GM21367 (cell line): ENCODE results near the gene MRGPRE.

ENCODE experiments used
- ATAC-seq: cut with Tn5 transposase; IDR thresholded peaks from one replicate; pipeline ENCODE4 v1.9.1; 2021; ENCODE audit not compliant: unreplicated experiment

The MRGPRE gene

DNA sequence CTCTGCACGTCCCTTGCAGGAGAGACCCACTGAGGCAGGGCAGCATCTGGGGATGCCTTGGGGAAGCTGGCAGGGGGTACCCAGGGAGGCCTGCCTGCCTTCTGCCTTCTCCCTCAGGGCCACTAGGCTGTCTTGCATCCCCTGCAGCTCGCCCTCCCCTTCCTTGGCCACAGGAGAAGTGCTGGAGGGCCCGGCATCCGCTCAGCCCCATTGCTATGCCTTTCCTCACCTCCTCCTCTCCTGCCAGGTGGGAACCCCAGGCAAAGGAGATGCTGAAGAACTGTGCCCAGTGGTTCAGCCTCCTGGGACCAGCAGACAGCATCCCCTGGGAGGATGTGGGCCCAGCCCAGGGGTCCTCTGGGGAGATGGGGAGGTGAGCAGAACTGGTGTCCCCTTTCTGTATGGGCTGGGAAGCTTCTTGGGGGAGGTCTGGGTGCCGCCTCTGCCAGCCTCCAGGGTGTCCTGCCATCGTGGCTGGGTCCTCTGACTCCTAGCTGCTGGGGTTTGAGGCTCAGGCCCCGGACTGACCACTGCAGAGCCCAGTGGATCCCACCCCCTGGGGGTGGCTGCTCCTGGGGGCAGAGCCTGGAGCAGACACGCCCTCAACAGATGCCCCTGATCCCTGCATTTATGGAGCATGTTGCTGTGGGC is 34.2 kb downstream of the MRGPRE start:
- no peak for ATAC-seq

DNA sequence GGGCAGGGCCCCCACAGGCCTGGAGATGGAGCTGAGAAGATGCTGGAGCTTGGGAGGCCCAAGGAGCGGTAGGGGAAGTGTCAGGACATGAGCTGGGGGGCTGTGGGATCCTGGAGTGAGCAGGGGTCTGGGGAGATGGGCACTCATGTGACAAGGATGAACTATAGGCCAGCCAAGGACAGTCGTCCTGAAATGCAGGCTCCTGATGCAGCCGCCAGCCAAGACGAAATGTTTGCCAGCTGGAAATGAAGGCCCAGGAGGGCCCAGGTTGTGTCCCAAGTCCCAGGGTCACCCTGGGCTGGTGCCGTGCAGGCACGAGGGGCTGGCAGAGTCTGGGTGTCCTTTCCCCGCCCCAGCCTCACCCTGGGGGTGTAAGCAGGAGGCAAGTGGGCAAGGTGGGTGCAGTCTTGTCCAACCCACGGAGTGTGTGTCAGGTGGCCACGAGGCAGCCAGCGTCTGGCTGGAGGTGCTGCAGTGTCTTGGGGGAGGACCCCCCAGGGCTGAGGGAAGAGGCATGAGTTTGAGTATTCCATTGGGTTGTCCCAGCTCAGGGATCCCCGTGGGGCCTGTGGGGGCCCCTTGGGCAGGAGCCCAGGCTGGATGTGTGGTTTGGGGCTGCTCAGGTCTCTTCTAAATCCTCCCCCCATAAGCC is 35.0 kb downstream of the MRGPRE start:
- no peak for ATAC-seq

DNA sequence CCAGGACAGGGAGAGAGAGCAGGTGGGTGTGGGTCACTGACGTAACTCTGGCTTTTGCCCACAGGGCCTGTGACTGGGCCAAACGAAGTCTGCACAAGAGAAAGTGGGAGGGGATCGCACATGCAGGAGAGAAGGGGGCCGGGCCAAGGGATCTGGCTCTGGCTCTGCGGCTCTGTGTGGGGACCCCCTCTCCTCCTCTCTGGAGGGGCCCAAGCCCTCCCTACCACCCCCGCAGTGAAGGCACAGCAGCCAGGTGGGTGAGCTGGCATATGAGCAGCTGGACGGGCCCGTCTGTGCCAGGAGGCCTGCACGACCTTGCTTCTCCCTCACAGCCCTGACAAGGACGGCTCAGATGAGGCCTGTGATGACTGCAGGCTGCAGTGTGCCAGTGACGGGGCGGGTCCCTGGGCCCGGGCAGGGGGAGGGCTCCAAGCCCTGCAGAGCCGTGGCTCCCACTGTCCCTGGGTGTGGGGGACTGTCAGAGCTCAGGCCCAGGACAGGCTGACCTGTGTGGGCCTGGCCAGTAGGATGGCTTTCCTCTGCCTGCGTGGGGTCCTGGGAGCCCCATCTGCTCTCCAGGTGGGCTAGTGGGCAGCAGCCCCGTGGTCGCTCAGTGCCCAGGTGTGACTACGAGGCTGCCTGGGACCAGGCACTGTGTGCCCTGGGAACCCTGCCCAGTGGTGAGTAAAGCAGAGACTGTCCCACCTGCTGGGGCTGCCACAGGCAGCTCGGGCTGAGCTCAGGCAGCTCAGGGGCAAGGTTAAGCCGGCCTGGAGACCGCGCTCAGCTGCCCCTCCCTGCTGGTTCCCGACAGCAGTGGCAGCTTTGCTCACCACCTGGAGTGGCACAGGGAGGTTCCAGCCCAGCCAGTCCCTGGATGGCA is 35.8 kb downstream of the MRGPRE start:
- no peak for ATAC-seq

DNA sequence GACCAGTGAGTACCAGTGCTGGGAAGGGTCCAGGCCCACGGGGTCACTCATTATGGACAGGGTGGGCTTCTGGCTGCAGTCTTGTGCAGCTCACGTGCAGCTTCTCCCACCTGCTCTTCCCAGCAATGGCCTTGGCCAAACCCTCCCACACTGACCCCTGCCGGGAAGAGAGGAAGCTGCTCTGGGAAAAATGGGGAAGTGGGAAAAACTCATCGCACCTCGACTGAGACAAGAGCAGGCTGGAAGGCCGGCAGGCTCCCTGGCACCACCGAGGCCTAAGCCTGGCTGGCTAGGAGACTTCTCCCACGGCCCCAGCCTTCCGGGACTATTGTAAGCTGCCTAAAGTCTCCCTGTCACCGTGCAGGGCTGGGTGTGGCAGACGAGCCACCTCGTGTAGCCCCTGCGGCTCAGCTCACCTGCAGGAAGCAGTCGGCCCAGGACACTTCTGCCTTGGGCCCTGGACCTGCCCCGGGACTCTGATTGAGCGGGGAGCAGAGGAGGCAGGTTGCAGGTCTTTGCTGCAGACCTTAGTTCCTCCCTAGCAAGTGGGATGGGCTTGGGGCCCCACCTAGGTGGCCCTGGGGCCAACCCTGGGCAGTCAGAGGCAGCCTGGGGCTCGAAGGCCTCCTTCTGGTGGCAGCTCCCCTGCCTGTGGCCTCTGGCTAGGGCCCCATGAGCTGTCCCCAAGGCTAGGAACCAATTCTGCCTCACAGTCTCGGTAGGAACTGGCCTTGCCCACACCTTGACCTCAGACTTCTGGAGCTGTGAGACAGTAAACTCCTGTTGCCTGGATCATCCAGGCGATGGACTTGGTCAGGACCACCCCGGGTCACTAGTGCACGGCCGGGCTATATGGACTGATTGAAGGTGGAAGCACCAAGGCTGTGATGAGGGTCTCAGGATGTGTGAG is 36.7 kb downstream of the MRGPRE start:
- ATAC-seq: no peak

DNA sequence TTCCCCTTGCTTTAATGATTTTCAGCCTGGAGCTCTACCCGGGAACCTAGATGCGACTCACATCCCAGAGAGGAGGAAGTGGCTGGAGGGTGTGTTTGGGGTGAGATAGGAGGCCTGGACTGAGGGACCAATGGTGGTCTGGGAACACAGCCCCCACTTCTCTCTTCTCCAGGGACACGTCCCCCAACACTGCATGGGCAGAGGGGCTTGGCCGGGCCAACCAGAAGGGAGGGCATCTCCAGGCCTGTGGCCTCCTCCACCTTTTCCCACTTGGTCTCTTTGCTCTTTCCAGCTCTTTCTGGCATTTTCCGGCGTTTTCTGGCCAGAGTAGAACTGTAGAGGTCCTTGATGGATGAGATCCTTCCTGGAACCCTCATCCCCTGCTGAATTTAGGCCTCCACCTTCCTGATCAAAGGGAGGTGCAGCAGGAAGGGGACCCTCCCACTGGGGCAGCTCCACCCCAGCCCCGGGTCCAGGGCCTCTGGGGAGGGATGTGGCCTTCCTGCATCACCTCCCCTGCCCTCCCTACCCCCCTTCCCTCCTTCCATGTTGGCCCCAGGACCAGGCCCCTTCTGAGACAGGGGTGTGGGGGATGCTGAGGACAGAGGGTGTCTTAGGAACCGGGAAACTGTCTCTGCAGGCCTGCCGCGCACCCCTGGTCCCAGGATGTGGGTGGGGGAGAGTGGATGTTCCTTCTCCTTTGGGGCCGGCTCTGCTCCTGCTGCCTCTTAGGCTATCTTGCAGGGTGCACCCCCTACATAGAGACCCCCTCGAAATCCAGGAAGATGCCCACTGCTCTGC is 38.0 kb downstream of the MRGPRE start:
- no peak for ATAC-seq

DNA sequence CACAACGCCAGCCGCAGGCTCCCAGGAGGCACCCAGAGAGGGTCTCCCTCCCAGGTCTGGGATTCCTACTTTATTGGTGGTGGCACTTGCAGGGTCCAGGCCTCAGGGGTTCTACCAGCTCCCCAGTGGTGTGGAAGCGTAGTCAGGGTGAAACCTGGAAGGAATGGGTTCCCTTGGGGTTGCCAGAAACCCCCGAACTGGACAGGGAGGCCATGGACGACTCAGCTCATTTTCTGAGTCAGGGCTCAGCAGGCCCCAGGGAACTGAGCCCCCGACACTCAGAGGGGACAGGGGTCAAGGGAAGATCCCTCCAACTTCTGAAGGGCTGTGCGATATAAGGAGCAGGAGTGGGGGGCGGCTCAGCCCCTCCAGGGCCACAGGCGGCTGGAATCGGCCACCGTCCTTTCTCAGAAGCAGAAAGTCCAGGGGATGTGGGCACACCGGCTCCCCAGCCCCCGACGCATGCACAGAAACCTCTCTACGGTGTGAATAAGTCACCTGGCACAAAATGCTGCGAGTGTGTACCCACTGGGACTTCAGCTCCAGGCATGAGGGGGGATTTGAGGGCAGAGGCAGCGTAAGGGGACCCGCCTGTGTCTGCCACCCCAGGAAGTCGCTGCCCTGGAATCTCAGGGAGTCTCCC is 38.7 kb downstream of the MRGPRE start:
- ATAC-seq: no peak

DNA sequence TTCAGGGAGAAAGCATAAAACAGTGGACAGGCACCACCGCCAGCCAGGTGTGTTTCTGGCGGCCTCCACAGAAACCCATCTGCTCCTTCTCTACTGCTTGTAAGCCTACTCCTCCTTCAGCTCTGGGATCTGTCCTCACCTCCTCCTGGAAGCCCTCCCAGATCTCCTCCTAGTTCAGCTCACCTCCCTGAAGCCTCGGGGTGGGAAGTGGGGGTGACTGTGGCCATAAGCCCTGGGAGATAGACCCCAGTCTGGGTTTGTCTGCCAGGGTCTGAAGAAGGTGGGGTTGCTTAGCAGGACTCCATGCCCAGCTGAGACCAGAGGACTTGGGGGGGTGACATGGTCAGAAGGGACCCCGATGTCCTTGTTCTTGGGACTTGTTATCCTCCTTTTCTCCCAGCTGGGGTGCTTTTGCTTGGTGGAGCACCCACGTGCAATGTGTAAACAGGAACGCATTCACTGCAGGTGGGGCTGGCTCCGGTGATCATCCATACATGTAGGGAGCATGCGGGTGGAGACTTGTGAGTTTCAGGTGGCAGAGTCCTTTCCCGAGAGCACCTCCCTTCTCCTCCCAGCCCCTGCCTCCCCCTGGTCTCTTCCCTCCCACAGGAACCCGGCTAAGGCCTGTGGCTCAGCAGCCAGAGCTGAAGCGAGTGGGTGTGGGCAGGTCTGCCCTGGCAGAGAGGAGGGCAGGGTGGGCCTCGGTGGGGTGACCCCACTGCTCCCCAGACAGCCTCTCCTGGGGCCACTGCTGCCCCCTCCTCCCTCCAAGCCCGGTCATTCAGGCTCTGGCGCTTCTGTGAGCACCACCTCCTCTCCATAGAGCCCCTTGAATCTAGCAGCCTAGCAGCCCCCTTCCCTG is 39.5 kb downstream of the MRGPRE start:
- no peak for ATAC-seq

DNA sequence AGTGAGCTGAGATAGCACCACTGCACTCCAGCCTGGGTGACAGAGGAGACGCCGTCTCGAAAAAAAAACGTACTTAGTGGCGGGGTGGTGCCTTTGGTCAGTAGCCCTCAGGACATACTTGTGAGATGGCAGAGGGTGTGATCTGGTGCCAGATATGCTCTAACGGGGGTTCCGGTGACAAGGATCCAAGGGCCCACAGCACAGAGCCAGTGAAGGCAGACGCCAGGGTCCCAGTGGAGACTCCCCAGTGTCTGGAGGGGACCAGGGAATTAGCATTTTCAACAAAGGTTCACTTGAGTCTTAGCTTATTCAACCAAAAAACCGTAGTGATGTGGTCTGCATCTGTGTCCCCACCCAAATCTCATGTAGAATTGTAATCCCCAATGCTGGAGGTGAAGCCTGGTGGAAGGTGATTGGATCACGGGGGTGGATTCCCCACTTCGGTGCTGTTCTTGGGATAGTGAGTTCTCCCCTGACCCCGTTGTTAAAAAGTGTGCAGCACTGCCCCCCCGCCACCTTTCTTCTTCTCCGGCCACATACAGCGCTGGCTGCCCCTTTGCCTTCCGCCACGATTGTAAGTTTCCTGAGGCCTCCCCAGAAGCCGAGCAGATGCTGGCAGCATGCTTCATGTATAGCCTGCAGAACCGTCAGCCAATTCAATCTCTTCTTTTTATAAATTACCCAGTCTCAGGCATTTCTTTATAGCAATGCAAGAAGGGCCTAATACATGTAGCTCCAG is 40.5 kb downstream of the MRGPRE start:
- ATAC-seq: no peak

DNA sequence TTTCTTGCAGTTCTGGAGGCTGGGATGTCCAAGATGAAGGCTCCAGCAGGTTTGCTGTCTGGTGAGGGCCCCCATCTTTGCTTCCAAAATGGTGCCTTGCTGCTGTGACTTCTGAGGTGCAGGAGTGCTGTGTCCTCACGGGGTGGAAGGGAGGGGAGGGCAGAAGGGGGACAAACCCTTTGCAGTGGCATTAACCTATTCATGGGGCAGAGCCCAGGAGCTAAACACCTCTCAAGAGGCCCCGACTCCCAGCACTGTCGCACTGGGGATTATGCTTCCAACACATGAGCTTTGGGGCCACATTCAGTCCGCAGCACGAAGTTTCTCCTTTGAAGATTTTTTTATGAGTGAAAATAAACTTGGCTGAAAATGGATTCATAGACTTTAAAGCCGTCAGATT is 41.6 kb downstream of the MRGPRE start:
- no peak for ATAC-seq

DNA sequence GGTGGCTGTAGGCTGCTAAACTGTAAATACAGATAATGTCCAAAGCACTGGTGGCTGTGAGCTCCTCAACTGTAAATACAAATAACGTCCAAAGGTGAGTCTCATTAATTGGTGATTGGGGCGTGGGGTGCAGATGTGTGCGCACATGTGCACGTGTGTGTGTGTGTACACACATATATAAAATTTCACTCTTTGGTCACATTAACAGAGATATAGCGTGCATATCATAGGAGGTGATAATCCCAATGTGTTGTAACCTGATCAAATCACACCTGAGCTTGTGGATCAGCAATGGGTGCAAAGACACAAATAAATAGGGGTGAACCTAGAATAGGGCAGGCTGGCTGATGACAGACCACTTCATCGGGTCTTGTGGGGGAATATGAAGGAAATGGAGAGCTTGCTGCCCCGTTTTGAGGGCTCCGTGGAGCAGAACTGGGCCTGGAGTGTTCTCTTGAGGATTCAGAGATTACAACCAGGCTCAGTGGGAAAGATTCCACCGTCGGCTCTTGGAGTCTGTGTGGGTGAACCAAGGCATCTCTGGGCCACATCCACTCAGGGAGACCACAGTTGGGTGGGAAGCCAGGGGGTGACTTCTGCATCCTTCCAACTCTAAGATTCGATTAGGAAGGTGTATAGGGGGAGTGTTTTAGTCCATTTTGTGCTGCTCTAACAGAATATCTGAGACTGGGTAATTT is 42.2 kb downstream of the MRGPRE start:
- ATAC-seq: no peak

DNA sequence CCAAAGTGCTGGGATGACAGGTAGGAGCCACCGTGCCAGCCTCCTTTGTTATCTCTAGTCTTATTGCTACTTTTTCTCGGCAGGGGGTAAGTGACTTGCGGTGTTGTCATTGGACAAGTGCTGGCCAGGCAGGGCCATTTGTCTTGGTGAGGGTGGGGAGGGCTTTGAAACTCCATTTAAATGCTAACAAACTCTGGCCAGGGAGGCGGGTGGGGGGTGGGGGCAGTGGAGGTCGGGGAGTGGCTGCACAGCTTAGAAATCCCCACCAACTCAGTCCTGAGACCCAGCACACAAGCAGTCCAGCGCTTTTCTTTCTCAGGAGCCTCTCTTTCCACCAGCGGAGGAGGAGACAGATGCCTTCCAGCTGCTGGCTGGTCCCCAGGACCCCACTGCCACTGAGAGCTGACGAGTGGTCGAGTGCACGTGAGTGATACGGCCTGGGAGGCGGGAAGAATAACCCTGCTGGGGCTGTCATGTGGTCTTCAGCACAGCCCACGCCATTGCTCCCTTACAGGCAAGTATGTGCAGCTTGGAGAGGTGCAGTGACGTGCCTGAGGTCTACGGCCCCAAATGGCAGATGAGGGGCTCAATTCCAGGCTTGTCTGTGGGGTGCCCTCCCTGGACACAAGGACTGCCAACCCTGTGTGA is 42.9 kb downstream of the MRGPRE start:
- no peak for ATAC-seq

DNA sequence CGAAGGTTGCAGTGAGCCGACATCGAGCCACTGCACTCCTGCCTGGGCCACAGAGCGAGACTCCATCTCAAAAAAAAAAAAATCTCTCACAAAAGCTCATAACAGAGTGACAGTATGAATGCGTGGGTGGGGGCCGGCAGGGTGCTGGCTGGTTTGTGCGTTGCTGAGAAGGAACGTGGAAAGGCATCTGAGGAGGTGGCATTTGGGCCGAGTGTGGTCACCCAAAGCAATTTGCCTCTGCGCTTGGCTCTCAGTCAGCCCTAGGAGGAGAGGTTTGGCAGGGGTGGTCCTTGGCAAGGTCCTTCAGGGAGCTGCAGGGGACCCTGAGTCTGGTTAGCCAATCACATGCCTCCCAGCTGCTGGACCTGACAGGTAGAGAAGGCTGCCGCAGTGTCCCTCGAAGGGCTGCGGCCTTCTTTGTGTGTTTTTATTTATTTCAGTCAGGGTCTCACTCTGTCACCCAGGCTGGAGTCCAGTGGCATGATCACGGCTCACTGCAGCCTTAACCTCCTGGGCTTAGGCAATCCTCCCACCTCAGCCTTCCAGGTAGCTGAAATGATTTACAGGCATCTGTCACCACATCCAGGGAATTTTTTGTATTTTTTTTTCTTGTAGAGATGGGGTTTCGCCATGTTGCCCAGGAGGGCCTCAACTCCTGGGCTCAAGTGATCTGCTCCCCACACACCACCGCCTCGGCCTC is 43.6 kb downstream of the MRGPRE start:
- ATAC-seq: no peak

DNA sequence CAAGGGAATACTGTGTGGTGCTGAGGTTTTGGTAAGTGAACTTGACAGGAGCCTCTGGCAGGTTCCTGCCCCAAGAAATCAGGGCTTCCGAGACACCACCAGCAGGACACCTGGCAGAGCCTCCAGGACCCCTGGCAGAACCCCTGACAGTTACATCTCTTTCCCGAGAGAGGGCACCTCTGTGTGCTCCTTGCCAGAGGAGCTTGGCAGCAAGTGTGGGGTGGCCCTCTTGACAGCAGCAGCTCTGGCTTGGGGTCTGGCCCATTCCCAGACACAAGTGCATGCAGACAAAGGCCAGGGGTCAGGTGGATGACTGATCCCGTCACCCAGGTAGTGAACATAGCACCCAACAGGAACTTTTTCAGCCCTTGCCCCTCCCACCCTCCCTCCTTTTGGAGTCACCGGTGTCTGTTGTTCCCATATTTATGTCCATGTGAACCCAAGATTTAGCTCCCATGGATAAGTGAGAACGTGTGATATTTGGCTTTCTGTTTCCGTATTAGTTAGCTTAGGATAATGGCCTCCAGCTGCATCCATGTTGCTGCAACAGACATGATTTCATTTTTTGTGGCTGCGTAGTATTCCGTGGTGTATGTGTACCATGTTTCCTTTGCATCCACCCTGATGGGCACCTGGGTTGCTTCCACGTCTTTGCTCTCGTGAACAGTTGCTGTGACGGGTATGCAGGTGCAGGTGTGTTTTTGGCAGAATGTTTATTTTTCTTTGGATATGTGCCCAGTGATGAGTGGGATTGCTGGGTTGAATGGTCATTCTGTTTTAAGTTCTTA is 45.9 kb downstream of the MRGPRE start:
- ATAC-seq: no peak

DNA sequence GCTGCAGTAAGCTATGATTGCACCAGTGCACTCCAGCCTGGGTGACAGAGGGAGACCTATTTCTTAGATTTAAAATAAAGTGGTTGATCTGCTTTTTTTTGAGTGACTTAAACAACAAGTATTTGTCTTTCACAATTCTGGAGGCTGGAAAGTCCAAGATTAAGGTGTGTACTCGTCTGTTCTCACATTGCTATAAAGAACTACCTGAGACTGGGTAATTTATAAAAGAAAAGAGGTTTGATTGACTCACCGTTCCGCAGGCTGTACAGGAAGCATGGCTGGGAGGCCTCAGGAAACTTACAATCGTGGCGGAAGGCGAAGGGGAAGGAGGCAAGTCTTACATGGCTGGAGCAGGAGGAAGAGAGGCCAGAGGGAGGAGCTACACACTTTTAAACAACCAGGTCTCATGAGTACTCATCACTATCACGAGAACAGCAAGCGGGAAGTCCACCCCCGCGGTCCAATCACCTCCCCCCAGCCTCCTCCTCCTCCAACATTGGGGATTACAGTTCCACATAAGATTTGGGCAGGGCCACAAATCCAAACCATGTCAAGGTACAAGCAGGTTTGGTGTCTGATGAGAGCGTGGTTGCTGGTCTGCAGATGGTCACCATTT is 47.4 kb downstream of the MRGPRE start:
- no peak for ATAC-seq

DNA sequence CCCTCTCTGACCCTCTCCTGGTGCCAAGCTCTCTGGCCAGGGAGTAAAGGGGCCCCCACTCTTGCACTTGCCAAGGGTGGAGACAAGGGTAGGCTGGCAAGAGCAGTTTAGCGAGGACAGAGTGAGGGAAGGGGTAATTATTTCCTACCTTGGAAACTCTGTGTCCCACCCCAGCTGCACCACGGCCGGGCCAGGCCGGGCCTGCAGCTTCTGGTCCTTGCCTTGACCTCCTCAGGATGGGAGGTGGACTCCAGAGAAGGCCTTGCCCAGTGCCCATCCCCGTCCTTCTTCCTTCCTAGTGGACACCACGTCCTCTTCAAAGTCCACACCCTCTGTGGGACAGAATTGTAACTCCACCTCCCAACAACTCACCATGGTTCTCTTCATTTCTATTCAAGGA is 48.7 kb downstream of the MRGPRE start:
- no peak for ATAC-seq
